ENCODE results near the gene NFAM1.

Gene NFAM1

GRCh38 chr22:42439021-42439567 lies 6.9 kb upstream of the NFAM1 start:
- no peak for DNase-seq

- DNase-seq = no peak
Measured at GRCh38 chr22:42438293-42438650, 6.1 kb upstream of the NFAM1 start.

- peak; percentile 81 for DNase-seq
Measured at GRCh38 chr22:42437488-42438292, 5.5 kb upstream of the NFAM1 start.

- no peak for DNase-seq
Measured at GRCh38 chr22:42436404-42436803, 4.2 kb upstream of the NFAM1 start.

GRCh38 chr22:42434748-42435425 lies 2.7 kb upstream of the NFAM1 start:
- DNase-seq = no peak

GRCh38 chr22:42433754-42434682 lies 1.8 kb upstream of the NFAM1 start:
- no peak for DNase-seq

- DNase-seq = no peak
Measured at GRCh38 chr22:42432818-42433217, 615 bp upstream of the NFAM1 start.

GRCh38 chr22:42431401-42432019 lies 693 bp downstream of the NFAM1 start:
- DNase-seq = no peak

- no peak for DNase-seq
Measured at GRCh38 chr22:42430528-42431125, 1.6 kb downstream of the NFAM1 start.

- DNase-seq = no peak
Measured at GRCh38 chr22:42428760-42429159, 3.4 kb downstream of the NFAM1 start.

GRCh38 chr22:42428025-42428424 lies 4.2 kb downstream of the NFAM1 start:
- DNase-seq = no peak

GRCh38 chr22:42427167-42427566 lies 5.0 kb downstream of the NFAM1 start:
- no peak for DNase-seq

GRCh38 chr22:42425989-42426355 lies 6.2 kb downstream of the NFAM1 start:
- no peak for DNase-seq

GRCh38 chr22:42425337-42425988 lies 6.7 kb downstream of the NFAM1 start:
- no peak for DNase-seq

- no peak for DNase-seq
Measured at GRCh38 chr22:42419243-42419881, 12.8 kb downstream of the NFAM1 start.

- DNase-seq = no peak
Measured at GRCh38 chr22:42418811-42419242, 13.4 kb downstream of the NFAM1 start.

GRCh38 chr22:42417645-42418305 lies 14.4 kb downstream of the NFAM1 start:
- no peak for DNase-seq

GRCh38 chr22:42416671-42417230 lies 15.5 kb downstream of the NFAM1 start:
- no peak for DNase-seq

- no peak for DNase-seq
Measured at GRCh38 chr22:42414565-42415303, 17.5 kb downstream of the NFAM1 start.
